ENCODE measurements around the gene KCND3. TPM values are rescaled to one million over a fixed set of nuclear protein-coding genes. Genes with fewer than 3 reads are reported as not detected.

KCND3 gene
- total RNA-seq, 3 donors from 2014 or later = not detected

DNA sequence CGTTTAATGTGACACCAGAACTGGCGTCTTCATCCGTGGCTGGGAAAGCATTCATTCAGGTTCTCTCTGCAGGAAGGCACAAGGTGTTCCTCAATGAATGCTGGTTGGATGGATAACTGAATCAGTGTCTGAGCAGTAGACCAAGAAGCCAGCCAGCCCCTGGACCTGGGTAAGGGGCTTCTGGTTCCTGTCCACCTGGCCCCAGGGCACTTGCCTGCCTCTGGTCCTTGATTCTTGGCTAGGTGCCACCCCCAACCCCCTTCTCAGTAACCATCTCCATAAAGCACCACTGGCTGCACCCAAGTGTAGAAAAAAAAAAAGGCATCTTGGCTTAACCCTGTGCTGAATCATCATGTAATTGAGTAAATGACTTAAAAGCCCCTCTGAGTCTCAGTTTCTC is 59.1 kb downstream of the KCND3 start:
- ATAC-seq = no peak
- H3K27me3 Mint-ChIP-seq (ENCODE audit: low read depth) = peaks cover 14% of the 10 kb centered on the region
- H3K36me3 Mint-ChIP-seq (ENCODE audit: insufficient read depth) = no peaks in the 10 kb centered on the region
- no peaks in the 10 kb centered on the region for H3K4me1 Mint-ChIP-seq (ENCODE audit: low read depth)
- H3K9me3 Mint-ChIP-seq = no peaks in the 10 kb centered on the region
- H3K4me3 Mint-ChIP-seq = no peak overlapping the region
- no peak for DNase-seq

DNA sequence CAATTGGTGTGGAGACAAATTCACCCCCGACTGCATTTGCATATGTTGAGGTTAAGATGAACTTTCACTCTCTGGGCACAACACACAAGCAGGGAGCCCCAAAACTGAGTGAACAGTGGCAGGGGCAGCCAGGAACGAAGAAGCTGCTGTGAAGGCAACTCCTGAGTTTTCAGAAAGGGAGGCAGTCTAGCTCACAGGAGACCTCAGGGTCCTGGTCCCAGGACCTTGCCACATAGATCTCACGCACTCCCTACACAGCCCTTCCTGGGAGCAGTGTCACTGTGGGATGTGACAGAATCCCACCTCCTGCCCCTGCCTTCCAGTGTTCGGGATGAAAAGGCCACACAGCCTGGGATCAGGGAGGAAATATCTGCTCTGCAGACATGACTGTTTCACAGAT is 60.9 kb downstream of the KCND3 start:
- no peak for ATAC-seq
- no peak for DNase-seq
- no peak overlapping the region for H3K4me3 Mint-ChIP-seq
- H3K36me3 Mint-ChIP-seq (ENCODE audit: insufficient read depth) = no peaks in the 10 kb centered on the region
- H3K27me3 Mint-ChIP-seq (ENCODE audit: low read depth) = peaks cover 9% of the 10 kb centered on the region
- no peaks in the 10 kb centered on the region for H3K9me3 Mint-ChIP-seq
- H3K4me1 Mint-ChIP-seq (ENCODE audit: low read depth) = no peaks in the 10 kb centered on the region

- H3K36me3 Mint-ChIP-seq (ENCODE audit: insufficient read depth) = no peaks in the 10 kb centered on the region
- H3K4me1 Mint-ChIP-seq (ENCODE audit: low read depth) = no peaks in the 10 kb centered on the region
- no peak overlapping the region for H3K4me3 Mint-ChIP-seq
- ATAC-seq (no peak), DNase-seq (no peak)
- no peaks in the 10 kb centered on the region for H3K9me3 Mint-ChIP-seq
- H3K27me3 Mint-ChIP-seq (ENCODE audit: low read depth) = peaks cover 9% of the 10 kb centered on the region
Observed at GRCh38 chr1:111927652-111928051, 61.8 kb downstream of the KCND3 start.

- ATAC-seq (no peak), DNase-seq (no peak)
- Mint-ChIP-seq H3K9me3 (no peaks in the 10 kb centered on the region), H3K4me3 (no peak overlapping the region), H3K36me3 (ENCODE audit: insufficient read depth) (no peaks in the 10 kb centered on the region), H3K4me1 (ENCODE audit: low read depth) (no peaks in the 10 kb centered on the region), H3K27me3 (ENCODE audit: low read depth) (peaks cover 17% of the 10 kb centered on the region)
Observed at GRCh38 chr1:111924786-111925185, 64.7 kb downstream of the KCND3 start.

DNA sequence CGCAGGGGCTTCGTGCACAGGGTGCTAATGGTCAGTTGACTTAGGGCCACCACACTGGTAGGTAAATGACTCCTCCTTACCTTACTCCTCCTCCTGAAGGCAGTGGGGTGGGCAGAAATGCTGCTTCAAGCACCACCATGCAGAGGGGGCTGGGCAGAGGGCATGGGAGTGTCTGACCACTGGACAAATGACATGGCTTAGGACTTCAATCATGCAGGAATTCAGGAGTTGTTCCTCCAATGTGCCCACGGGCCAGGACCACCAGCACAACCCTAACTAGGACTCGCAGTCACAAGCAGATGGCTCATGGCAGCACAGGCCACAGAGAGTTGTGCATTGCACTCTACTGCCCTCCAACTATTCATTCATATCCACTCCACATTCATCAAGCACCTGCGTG is 65.7 kb downstream of the KCND3 start:
- Mint-ChIP-seq H3K36me3 (ENCODE audit: insufficient read depth) (no peaks in the 10 kb centered on the region), H3K4me3 (no peak overlapping the region), H3K4me1 (ENCODE audit: low read depth) (no peaks in the 10 kb centered on the region), H3K27me3 (ENCODE audit: low read depth) (peaks cover 16% of the 10 kb centered on the region), H3K9me3 (no peaks in the 10 kb centered on the region)
- no peak for DNase-seq
- ATAC-seq = no peak

DNA sequence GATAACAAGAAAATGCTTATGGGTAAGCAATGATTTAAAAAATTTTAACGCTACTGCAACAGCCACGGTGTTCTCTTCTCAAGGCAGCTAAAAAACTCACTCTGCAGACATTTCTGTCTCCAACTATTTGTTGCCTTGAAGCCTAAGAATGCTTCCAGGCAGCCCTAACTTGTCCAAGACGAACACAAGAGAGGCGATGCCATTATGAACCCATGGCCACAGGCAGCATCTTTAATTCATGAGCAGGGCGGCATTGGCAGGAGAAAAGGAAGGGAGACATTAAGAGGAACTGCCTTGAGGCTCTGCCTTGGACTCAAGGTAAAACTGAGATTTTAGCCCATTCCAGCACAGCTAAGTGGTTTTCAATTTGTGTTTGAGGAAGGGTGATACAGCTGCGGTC is 67.5 kb downstream of the KCND3 start:
- H3K4me1 Mint-ChIP-seq (ENCODE audit: low read depth) = no peaks in the 10 kb centered on the region
- H3K4me3 Mint-ChIP-seq = no peak overlapping the region
- no peak for ATAC-seq
- H3K9me3 Mint-ChIP-seq = no peaks in the 10 kb centered on the region
- H3K27me3 Mint-ChIP-seq (ENCODE audit: low read depth) = peaks cover 16% of the 10 kb centered on the region
- DNase-seq = no peak
- H3K36me3 Mint-ChIP-seq (ENCODE audit: insufficient read depth) = no peaks in the 10 kb centered on the region

DNA sequence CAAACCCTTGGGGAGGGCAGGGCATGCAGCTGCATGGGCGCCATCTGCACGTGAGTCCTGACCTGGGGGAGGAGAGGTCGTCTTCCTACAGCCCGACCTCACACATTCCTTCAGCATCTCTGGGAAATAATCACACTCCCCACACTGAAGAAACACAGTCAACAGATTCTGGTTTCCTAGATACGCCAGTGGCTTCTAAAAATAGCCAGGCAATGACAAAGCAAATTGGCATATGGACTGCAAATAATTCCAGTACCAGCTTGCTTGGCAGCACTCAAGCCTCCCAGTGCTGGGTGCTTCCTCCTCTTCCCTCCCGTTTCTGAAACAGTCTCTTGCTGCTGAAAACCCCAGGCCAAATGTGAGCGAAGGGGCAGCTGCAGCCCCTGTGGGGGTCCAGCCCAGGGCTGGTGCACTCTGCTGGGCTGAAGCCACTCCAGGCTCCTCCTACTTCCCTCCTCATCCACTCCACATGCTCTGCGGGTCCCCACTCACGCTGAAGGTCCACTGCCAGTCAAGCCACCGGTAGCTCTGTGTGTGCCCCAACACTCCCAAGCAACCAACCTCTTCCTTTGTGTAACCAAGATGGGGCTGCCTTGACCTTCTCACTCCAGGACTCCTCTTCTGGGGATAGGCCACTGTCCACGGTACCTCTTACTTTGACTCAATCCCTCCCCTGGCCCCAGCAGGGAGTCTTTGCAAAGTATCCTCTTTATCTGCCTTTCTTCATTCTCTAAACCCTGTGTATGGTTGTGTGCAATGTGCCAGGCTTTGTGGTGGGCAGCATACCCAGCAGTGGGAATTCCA is 69.0 kb downstream of the KCND3 start:
- ATAC-seq (no peak), DNase-seq (no peak)
- Mint-ChIP-seq H3K27me3 (ENCODE audit: low read depth) (peaks cover 16% of the 10 kb centered on the region), H3K4me3 (no peak overlapping the region), H3K36me3 (ENCODE audit: insufficient read depth) (no peaks in the 10 kb centered on the region), H3K4me1 (ENCODE audit: low read depth) (no peaks in the 10 kb centered on the region), H3K9me3 (no peaks in the 10 kb centered on the region)

- DNase-seq (no peak), ATAC-seq (no peak)
- Mint-ChIP-seq H3K4me1 (ENCODE audit: low read depth) (no peaks in the 10 kb centered on the region), H3K9me3 (peaks cover 14% of the 10 kb centered on the region), H3K4me3 (no peak overlapping the region), H3K27me3 (ENCODE audit: low read depth) (peaks cover 43% of the 10 kb centered on the region), H3K36me3 (ENCODE audit: insufficient read depth) (no peaks in the 10 kb centered on the region)
Observed at GRCh38 chr1:111911776-111912515, 77.5 kb downstream of the KCND3 start.

- no peak for ATAC-seq
- DNase-seq = no peak
- H3K36me3 Mint-ChIP-seq (ENCODE audit: insufficient read depth) = no peaks in the 10 kb centered on the region
- H3K4me3 Mint-ChIP-seq = no peak overlapping the region
- H3K27me3 Mint-ChIP-seq (ENCODE audit: low read depth) = peaks cover 48% of the 10 kb centered on the region
- H3K4me1 Mint-ChIP-seq (ENCODE audit: low read depth) = no peaks in the 10 kb centered on the region
- peaks cover 14% of the 10 kb centered on the region for H3K9me3 Mint-ChIP-seq
Observed at GRCh38 chr1:111911061-111911460, 78.4 kb downstream of the KCND3 start.

DNA sequence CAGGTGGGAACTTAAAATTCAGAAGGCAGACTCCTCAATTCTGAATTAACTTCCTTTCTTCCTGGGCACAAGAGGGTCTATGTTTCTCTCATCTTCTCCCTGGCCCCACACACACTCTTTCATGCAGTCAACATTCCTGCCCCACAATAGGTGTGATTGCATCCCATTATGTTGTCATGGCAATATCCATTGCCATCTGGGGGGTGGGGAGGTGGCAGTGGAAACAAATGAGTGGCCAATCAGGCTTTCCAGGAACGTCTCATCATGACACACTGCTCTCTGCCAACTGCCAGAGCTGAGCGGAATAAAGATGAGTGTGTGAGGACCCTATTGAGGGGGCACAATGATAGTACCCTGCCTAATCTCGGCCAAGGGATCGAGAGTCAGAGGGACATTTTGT is 80.4 kb downstream of the KCND3 start:
- no peak for DNase-seq
- Mint-ChIP-seq H3K9me3 (peaks cover 5% of the 10 kb centered on the region), H3K27me3 (ENCODE audit: low read depth) (peaks cover 47% of the 10 kb centered on the region), H3K36me3 (ENCODE audit: insufficient read depth) (no peaks in the 10 kb centered on the region), H3K4me1 (ENCODE audit: low read depth) (no peaks in the 10 kb centered on the region), H3K4me3 (no peak overlapping the region)
- no peak for ATAC-seq

GRCh38 chr1:111908011-111908621 is 81.4 kb downstream of the KCND3 start:
- no peak for ATAC-seq
- no peak for DNase-seq
- no peaks in the 10 kb centered on the region for H3K4me1 Mint-ChIP-seq (ENCODE audit: low read depth)
- no peaks in the 10 kb centered on the region for H3K9me3 Mint-ChIP-seq
- no peak overlapping the region for H3K4me3 Mint-ChIP-seq
- no peaks in the 10 kb centered on the region for H3K36me3 Mint-ChIP-seq (ENCODE audit: insufficient read depth)
- peaks cover 44% of the 10 kb centered on the region for H3K27me3 Mint-ChIP-seq (ENCODE audit: low read depth)

DNA sequence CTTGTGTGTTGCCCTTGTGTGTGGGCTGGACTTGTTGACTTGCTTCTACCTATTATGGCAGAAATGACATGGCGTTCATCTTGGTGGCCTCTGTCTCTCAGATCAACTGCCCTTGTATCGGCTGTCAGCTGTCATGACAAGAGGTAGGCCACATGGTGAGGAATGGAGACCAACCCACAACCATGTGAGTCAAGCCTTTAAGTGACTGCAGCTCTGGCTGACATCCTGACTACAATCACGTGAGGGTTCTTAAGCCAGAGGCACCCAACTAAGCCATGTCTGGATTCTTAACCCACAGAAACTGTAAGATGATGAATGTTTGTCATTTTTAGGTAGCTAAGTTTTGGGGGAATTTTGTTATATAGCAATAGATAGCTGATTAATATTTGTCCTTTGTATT is 82.1 kb downstream of the KCND3 start:
- Mint-ChIP-seq H3K27me3 (ENCODE audit: low read depth) (peaks cover 44% of the 10 kb centered on the region), H3K4me1 (ENCODE audit: low read depth) (no peaks in the 10 kb centered on the region), H3K4me3 (no peak overlapping the region), H3K36me3 (ENCODE audit: insufficient read depth) (no peaks in the 10 kb centered on the region), H3K9me3 (no peaks in the 10 kb centered on the region)
- ATAC-seq (peak in 1 of 2 donors; percentile 29), DNase-seq (no peak)

- Mint-ChIP-seq H3K4me3 (no peak overlapping the region), H3K4me1 (ENCODE audit: low read depth) (no peaks in the 10 kb centered on the region), H3K9me3 (no peaks in the 10 kb centered on the region), H3K36me3 (ENCODE audit: insufficient read depth) (no peaks in the 10 kb centered on the region), H3K27me3 (ENCODE audit: low read depth) (peaks cover 48% of the 10 kb centered on the region)
- DNase-seq (no peak), ATAC-seq (no peak)
Observed at GRCh38 chr1:111906816-111907215, 82.7 kb downstream of the KCND3 start.

DNA sequence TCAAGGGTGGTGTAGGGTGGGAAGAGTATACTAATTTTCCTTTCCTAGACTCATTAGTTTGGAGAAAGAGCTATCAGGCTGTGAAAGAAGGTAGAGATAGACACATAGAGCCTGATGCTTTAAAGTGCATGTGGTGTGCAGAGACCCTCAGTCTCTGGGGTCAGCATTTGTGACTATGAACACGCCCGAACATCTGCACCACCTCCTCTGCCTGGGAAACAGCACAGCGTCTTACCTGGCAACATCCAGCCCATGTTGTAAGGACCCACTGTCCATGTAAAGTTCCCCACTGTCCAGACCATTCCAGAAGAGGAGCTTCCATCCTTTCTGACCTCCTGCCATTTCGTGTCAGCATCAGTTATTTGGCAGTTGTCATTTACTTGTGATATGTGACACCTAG is 83.4 kb downstream of the KCND3 start:
- DNase-seq = no peak
- H3K36me3 Mint-ChIP-seq (ENCODE audit: insufficient read depth) = no peaks in the 10 kb centered on the region
- peaks cover 46% of the 10 kb centered on the region for H3K27me3 Mint-ChIP-seq (ENCODE audit: low read depth)
- no peak overlapping the region for H3K4me3 Mint-ChIP-seq
- ATAC-seq = no peak
- no peaks in the 10 kb centered on the region for H3K4me1 Mint-ChIP-seq (ENCODE audit: low read depth)
- no peaks in the 10 kb centered on the region for H3K9me3 Mint-ChIP-seq

Measured in activated T-cell treated with anti-CD3 and anti-CD28 coated beads, Interleukin-2, amount 50 U/mL, for 4 hours (primary cell).